ENCODE data around the gene SGCG.
"Not testable (repeated sequence)": the region's sequence is repeated elsewhere in the genome, so short reads cannot be mapped to it uniquely, and the experiment has no call there.

Gene SGCG

GRCh38 chr13:23289917-23290357 lies 109.2 kb downstream of the SGCG start:
- DNase-seq (ENCODE audit: low read depth), result peak; percentile 45
- no peak for TF ChIP-seq CTCF (conservative IDR thresholded peaks at IDR 0.05; ENCODE audit: low read length)
- H3K4me3 ChIP-seq (ENCODE audit: low read length), result no peak overlapping the region

- TF ChIP-seq CTCF (conservative IDR thresholded peaks at IDR 0.05; ENCODE audit: low read length), result no peak
- no peak for DNase-seq (ENCODE audit: low read depth)
- no peak overlapping the region for H3K4me3 ChIP-seq (ENCODE audit: low read length)
These were observed 111.8 kb downstream of the SGCG start for GRCh38 chr13:23292586-23292985.

GRCh38 chr13:23314837-23315236 lies 134.1 kb downstream of the SGCG start:
- not testable (repeated sequence) for DNase-seq (ENCODE audit: low read depth); H3K4me3 ChIP-seq (ENCODE audit: low read length)

GRCh38 chr13:23319883-23320224 lies 139.1 kb downstream of the SGCG start:
- no peak overlapping the region for H3K4me3 ChIP-seq (ENCODE audit: low read length)
- TF ChIP-seq CTCF (conservative IDR thresholded peaks at IDR 0.05; ENCODE audit: low read length), result no peak
- DNase-seq (ENCODE audit: low read depth), result no peak

- DNase-seq (ENCODE audit: low read depth), result no peak
- H3K4me3 ChIP-seq (ENCODE audit: low read length), result no peak overlapping the region
These were observed 140.3 kb downstream of the SGCG start for GRCh38 chr13:23320926-23321534.

GRCh38 chr13:23321535-23322241 lies 140.9 kb downstream of the SGCG start:
- TF ChIP-seq CTCF (conservative IDR thresholded peaks at IDR 0.05; ENCODE audit: low read length), result no peak
- peak; percentile 93 for DNase-seq (ENCODE audit: low read depth)
- H3K4me3 ChIP-seq (ENCODE audit: low read length), result peak overlapping the region; percentile 34

More at GRCh38 chr13:23320926-23321534, 140.3 kb downstream of the SGCG start:
- no peak for TF ChIP-seq CTCF (conservative IDR thresholded peaks at IDR 0.05; ENCODE audit: low read length)

- TF ChIP-seq CTCF (conservative IDR thresholded peaks at IDR 0.05; ENCODE audit: low read length), result no peak
- no peak overlapping the region; the same call in 1 of the 2 replicates for H3K4me3 ChIP-seq (ENCODE audit: low read length)
- peak; percentile 8 for DNase-seq (ENCODE audit: low read depth)
These were observed 141.9 kb downstream of the SGCG start for GRCh38 chr13:23322353-23323336.

All from AG10803 (cell line).